Measurements from ENCODE around the gene SASS6. TPM values are rescaled to one million over a fixed set of nuclear protein-coding genes. Genes with fewer than 3 reads are reported as not detected.

The SASS6 gene
- polyA plus RNA-seq, 1 donor (not counting 4 experiments of a cell fraction or from before 2014, with no cell fraction given): 2.5 TPM

- Histone ChIP-seq H3K27ac (ENCODE audit: control insufficient read depth, insufficient read depth, low read length) (peak overlapping the region; percentile 99), H3K79me2 (ENCODE audit: control insufficient read depth, insufficient read depth, low read length) (peaks cover 79% of the 10 kb centered on the region), H3K27me3 (ENCODE audit: control insufficient read depth, extremely low read depth, insufficient read depth, low read length) (no peaks in the 10 kb centered on the region), H3K9ac (ENCODE audit: control insufficient read depth, extremely low read depth, insufficient read depth, low read length) (peak overlapping the region; percentile 99), H3K9me3 (ENCODE audit: control insufficient read depth, low read depth, low read length) (no peaks in the 10 kb centered on the region), H3K9me1 (ENCODE audit: control insufficient read depth, extremely low read depth, insufficient read depth, low read length) (no peaks in the 10 kb centered on the region), H4K20me1 (ENCODE audit: control insufficient read depth, extremely low read depth, insufficient read depth, low read length) (no peaks in the 10 kb centered on the region), H2AFZ (ENCODE audit: control insufficient read depth, low read length) (peak overlapping the region; percentile 16), H3K4me2 (ENCODE audit: control insufficient read depth, extremely low read depth, insufficient read depth, low read depth, low read length) (peak overlapping the region; percentile 83), H3K36me3 (ENCODE audit: control insufficient read depth in 2 of 2, extremely low read depth in 1 of 2, insufficient read depth in 2 of 2, low read length in 2 of 2) (peaks cover 0 to 1% of the 10 kb centered on the region in 2 experiments), H3K4me3 (ENCODE audit: control insufficient read depth in 2 of 3, extremely low read depth in 1 of 3, insufficient read depth in 2 of 3, low read depth in 1 of 3, low read length in 3 of 3) (peak overlapping the region; percentile 78 to 97 (median 93)), H3K4me1 (ENCODE audit: control insufficient read depth, extremely low read depth, insufficient read depth, low read length) (peaks cover 17% of the 10 kb centered on the region)
- dilution Hi-C loops (cut with MboI; ENCODE audit: extremely low pct_ligation_motif_present, low sequenced_read_pairs): no loop called here
- FAIRE-seq: no peak
- TF ChIP-seq CTCF (optimal IDR thresholded peaks at IDR 0.05 in 1 of 3, IDR thresholded peaks at IDR 0.05 in 1 of 3, conservative IDR thresholded peaks at IDR 0.05 in 1 of 3; ENCODE audit: extremely low read depth in 1 of 3, insufficient read depth in 2 of 3, low read length in 3 of 3) (no peak), EZH2 (IDR thresholded peaks at IDR 0.05; ENCODE audit: low read length) (no peak)
- DNase-seq (ENCODE audit: low read depth, low spot score): no peak
Measured at GRCh38 chr1:100038660-100039287, 94.0 kb downstream of the SASS6 start.

DNA sequence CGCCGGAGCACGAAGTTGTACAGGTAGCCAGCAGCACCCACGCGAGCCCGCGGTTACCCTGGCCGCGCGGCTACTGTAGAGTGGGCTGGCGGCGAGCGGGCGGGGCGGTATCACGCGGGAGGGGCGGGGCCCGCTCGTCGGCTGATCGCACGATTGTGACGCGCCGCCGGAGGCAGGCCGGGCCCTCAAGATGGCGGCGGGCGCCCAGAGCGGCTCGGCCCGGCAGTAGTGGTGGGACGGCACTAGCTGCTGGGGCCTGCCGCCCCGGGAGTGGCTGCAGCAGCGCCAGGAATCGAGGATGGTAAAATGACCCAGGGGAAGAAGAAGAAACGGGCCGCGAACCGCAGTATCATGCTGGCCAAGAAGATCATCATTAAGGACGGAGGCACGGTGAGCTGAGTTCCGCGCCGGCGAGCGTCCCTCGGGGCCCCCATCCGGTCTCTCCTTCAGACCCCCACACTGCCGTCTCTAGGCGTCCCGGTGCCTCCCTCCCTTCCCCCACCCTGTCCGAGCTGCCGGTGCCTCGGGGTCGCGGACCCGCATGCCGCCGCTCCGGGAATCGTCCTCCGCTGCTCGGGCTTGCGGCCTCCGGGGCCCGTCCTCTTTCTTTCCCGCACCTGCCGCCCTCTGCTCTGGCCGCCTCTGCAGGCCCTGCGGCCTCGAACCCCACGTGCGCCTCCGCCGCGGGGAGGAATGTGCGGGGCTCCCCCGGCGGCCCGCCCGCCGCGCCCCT, 94.6 kb downstream of the SASS6 start:
- H3K9ac ChIP-seq (ENCODE audit: control insufficient read depth, extremely low read depth, insufficient read depth, low read length): peak overlapping the region; percentile 99
- no peaks in the 10 kb centered on the region for H3K9me3 ChIP-seq (ENCODE audit: control insufficient read depth, low read depth, low read length)
- no peak for FAIRE-seq
- dilution Hi-C loops (cut with MboI; ENCODE audit: extremely low pct_ligation_motif_present, low sequenced_read_pairs): no loop called here
- no peaks in the 10 kb centered on the region for H3K9me1 ChIP-seq (ENCODE audit: control insufficient read depth, extremely low read depth, insufficient read depth, low read length)
- H3K27me3 ChIP-seq (ENCODE audit: control insufficient read depth, extremely low read depth, insufficient read depth, low read length): no peaks in the 10 kb centered on the region
- peak overlapping the region; percentile 83 for H2AFZ ChIP-seq (ENCODE audit: control insufficient read depth, low read length)
- no peaks in the 10 kb centered on the region for H4K20me1 ChIP-seq (ENCODE audit: control insufficient read depth, extremely low read depth, insufficient read depth, low read length)
- H3K36me3 ChIP-seq (ENCODE audit: control insufficient read depth in 2 of 2, extremely low read depth in 1 of 2, insufficient read depth in 2 of 2, low read length in 2 of 2): no peaks in the 10 kb centered on the region
- H3K27ac ChIP-seq (ENCODE audit: control insufficient read depth, insufficient read depth, low read length): peak overlapping the region; percentile 99
- peak overlapping the region; percentile 78 to 97 (median 93) for H3K4me3 ChIP-seq (ENCODE audit: control insufficient read depth in 2 of 3, extremely low read depth in 1 of 3, insufficient read depth in 2 of 3, low read depth in 1 of 3, low read length in 3 of 3)
- H3K79me2 ChIP-seq (ENCODE audit: control insufficient read depth, insufficient read depth, low read length): peaks cover 72% of the 10 kb centered on the region
- peak overlapping the region; percentile 86 for H3K4me2 ChIP-seq (ENCODE audit: control insufficient read depth, extremely low read depth, insufficient read depth, low read depth, low read length)
- no peak for DNase-seq (ENCODE audit: low read depth, low spot score)
- TF ChIP-seq CTCF (optimal IDR thresholded peaks at IDR 0.05 in 1 of 3, IDR thresholded peaks at IDR 0.05 in 1 of 3, conservative IDR thresholded peaks at IDR 0.05 in 1 of 3; ENCODE audit: extremely low read depth in 1 of 3, insufficient read depth in 2 of 3, low read length in 3 of 3) (no peak), EZH2 (IDR thresholded peaks at IDR 0.05; ENCODE audit: low read length) (no peak)
- H3K4me1 ChIP-seq (ENCODE audit: control insufficient read depth, extremely low read depth, insufficient read depth, low read length): peaks cover 17% of the 10 kb centered on the region

All from keratinocyte (primary cell).